Measurements from ENCODE around the gene CHEK1. TPM values are rescaled to one million over a fixed set of nuclear protein-coding genes. Genes with fewer than 3 reads are reported as not detected.

The CHEK1 gene
- total RNA-seq, 1 experiment from 2014 or later = 142 TPM

DNA sequence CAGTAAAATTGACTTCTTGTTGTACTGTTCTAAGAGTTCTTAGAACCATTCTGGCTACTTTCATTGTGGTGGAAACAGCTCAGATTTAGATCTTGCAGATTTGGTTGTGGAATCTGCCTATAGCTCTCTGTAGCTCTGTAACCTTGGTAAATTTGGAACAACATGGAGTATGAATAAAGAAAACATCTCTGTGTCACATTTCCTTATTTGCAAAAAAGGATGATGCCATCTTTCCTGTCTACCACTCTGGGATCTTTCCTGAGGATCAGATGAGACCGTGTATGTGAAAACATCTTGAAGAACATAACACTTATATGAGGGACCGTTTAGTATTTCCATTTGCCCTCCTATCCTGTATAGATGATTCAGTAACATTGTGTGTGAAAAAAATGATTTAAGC is 46.6 kb downstream of the CHEK1 start:
- Mint-ChIP-seq H3K4me3 (ENCODE audit: unreplicated experiment) (no peak overlapping the region), H3K4me1 (ENCODE audit: low read depth, unreplicated experiment) (no peaks in the 10 kb centered on the region), H3K9me3 (ENCODE audit: unreplicated experiment) (peaks cover 10% of the 10 kb centered on the region), H3K27ac (ENCODE audit: unreplicated experiment) (no peak overlapping the region), H3K27me3 (ENCODE audit: insufficient read depth, unreplicated experiment) (no peaks in the 10 kb centered on the region), H3K36me3 (ENCODE audit: insufficient read depth, unreplicated experiment) (peaks cover 50% of the 10 kb centered on the region)
- no peaks in the 10 kb centered on the region; the same call in 1 of the 2 replicates for H3K9me3 ChIP-seq
- ChIA-PET POLR2A (no interaction called here), CTCF (no interaction called here)
- no peaks in the 10 kb centered on the region for H3K4me1 ChIP-seq
- H3K36me3 ChIP-seq (ENCODE audit: control insufficient read depth, insufficient read depth, low read length) = peaks cover 2% of the 10 kb centered on the region; the same call in 1 of the 2 replicates
- H3K27me3 ChIP-seq (replicated peaks; ENCODE audit: control insufficient read depth, insufficient read depth, low read length) = no peaks in the 10 kb centered on the region
- intact Hi-C loops (cut with micrococcal nuclease; ENCODE audit: unreplicated experiment) = no loop called here
- no peak for DNase-seq
- TF ChIP-seq, protein P1, sequence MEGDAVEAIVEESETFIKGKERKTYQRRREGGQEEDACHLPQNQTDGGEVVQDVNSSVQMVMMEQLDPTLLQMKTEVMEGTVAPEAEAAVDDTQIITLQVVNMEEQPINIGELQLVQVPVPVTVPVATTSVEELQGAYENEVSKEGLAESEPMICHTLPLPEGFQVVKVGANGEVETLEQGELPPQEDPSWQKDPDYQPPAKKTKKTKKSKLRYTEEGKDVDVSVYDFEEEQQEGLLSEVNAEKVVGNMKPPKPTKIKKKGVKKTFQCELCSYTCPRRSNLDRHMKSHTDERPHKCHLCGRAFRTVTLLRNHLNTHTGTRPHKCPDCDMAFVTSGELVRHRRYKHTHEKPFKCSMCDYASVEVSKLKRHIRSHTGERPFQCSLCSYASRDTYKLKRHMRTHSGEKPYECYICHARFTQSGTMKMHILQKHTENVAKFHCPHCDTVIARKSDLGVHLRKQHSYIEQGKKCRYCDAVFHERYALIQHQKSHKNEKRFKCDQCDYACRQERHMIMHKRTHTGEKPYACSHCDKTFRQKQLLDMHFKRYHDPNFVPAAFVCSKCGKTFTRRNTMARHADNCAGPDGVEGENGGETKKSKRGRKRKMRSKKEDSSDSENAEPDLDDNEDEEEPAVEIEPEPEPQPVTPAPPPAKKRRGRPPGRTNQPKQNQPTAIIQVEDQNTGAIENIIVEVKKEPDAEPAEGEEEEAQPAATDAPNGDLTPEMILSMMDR (IDR thresholded peaks at IDR 0.05; ENCODE audit: insufficient read depth in 1 of 2, low read depth in 1 of 2, low read length in 1 of 2, severe bottlenecking in 1 of 2, unreplicated experiment in 1 of 2) = no peak
- H3K4me3 ChIP-seq (ENCODE audit: low read depth, low read length) = no peak overlapping the region
- no TSS peak for BruUV-seq (replicated peaks)

DNA sequence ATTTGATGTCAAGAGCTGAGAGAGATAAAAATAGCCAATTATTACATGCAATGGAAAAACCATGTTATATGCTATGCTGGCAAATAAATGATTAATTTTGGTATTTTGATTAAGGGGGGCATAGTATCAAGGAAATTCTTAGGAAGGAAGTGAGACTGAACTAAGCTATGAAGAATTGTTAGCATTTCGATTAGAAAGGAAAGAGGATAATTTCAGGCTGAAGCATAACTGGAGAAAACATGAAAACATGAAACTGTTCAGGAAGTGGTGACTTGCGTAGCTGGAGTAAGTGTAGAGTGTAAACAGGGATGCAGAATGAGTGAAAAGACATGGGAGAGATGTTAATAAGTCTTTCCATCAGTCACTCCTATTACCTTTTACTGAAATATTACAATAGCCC is 49.2 kb downstream of the CHEK1 start:
- no peaks in the 10 kb centered on the region for H3K9me3 Mint-ChIP-seq (ENCODE audit: unreplicated experiment)
- H3K27ac Mint-ChIP-seq (ENCODE audit: unreplicated experiment) = no peak overlapping the region
- no peak overlapping the region for H3K4me3 Mint-ChIP-seq (ENCODE audit: unreplicated experiment)
- H3K4me1 Mint-ChIP-seq (ENCODE audit: low read depth, unreplicated experiment) = no peaks in the 10 kb centered on the region
- peaks cover 50% of the 10 kb centered on the region for H3K36me3 Mint-ChIP-seq (ENCODE audit: insufficient read depth, unreplicated experiment)
- DNase-seq = no peak
- ChIA-PET POLR2A (no interaction called here), CTCF (no interaction called here)
- TF ChIP-seq, protein P1 (IDR thresholded peaks at IDR 0.05; ENCODE audit: insufficient read depth in 1 of 2, low read depth in 1 of 2, low read length in 1 of 2, severe bottlenecking in 1 of 2, unreplicated experiment in 1 of 2) = no peak
- no peaks in the 10 kb centered on the region for H3K27me3 Mint-ChIP-seq (ENCODE audit: insufficient read depth, unreplicated experiment)
- intact Hi-C loops (cut with micrococcal nuclease; ENCODE audit: unreplicated experiment) = no loop called here
- no peaks in the 10 kb centered on the region for H3K9me3 ChIP-seq
- H3K4me1 ChIP-seq = no peaks in the 10 kb centered on the region
- H3K4me3 ChIP-seq (ENCODE audit: low read depth, low read length) = no peak overlapping the region
- H3K27me3 ChIP-seq (replicated peaks; ENCODE audit: control insufficient read depth, insufficient read depth, low read length) = no peaks in the 10 kb centered on the region
- peaks cover 6% of the 10 kb centered on the region for H3K36me3 ChIP-seq (ENCODE audit: control insufficient read depth, insufficient read depth, low read length)
- BruUV-seq (replicated peaks) = no TSS peak

DNA sequence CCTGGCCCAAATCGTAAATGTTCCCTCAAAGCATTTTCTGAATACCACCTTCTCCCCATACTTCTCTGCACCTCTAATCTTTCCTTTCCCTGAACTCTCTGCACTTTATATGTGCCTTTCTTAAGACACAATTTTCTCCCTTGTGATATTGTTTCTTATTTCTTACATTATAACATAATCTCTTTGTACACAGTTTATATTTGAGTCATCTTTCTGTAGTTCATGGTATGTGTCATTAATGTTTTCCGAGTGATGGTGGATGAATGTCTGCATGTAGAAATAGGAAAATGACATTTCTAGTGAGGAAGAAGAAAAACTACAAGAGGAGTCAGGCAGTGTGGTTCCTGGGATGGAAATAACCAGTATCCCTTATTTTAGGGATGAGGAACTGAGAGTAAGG is 50.2 kb downstream of the CHEK1 start:
- no peaks in the 10 kb centered on the region for H3K9me3 Mint-ChIP-seq (ENCODE audit: unreplicated experiment)
- BruUV-seq (replicated peaks) = no TSS peak
- H3K4me3 Mint-ChIP-seq (ENCODE audit: unreplicated experiment) = no peak overlapping the region
- Histone ChIP-seq H3K4me3 (ENCODE audit: low read depth, low read length) (no peak overlapping the region), H3K27me3 (replicated peaks; ENCODE audit: control insufficient read depth, insufficient read depth, low read length) (no peaks in the 10 kb centered on the region), H3K9me3 (no peaks in the 10 kb centered on the region), H3K36me3 (ENCODE audit: control insufficient read depth, insufficient read depth, low read length) (peaks cover 6% of the 10 kb centered on the region), H3K4me1 (peaks cover 5% of the 10 kb centered on the region; the same call in 1 of the 2 replicates)
- H3K27ac Mint-ChIP-seq (ENCODE audit: unreplicated experiment) = no peak overlapping the region
- intact Hi-C loops (cut with micrococcal nuclease; ENCODE audit: unreplicated experiment) = no loop called here
- CTCF ChIA-PET = no interaction called here
- no peaks in the 10 kb centered on the region for H3K27me3 Mint-ChIP-seq (ENCODE audit: insufficient read depth, unreplicated experiment)
- H3K36me3 Mint-ChIP-seq (ENCODE audit: insufficient read depth, unreplicated experiment) = peaks cover 48% of the 10 kb centered on the region
- TF ChIP-seq, protein P1 (IDR thresholded peaks at IDR 0.05; ENCODE audit: insufficient read depth in 1 of 2, low read depth in 1 of 2, low read length in 1 of 2, severe bottlenecking in 1 of 2, unreplicated experiment in 1 of 2) = no peak
- DNase-seq = no peak
- no peaks in the 10 kb centered on the region for H3K4me1 Mint-ChIP-seq (ENCODE audit: low read depth, unreplicated experiment)
- POLR2A ChIA-PET = no interaction called here

All from Caco-2 (cell line).